ENCODE measurements around the gene SIVA1. TPM values are rescaled to one million over a fixed set of nuclear protein-coding genes. Genes with fewer than 3 reads are reported as not detected.

The SIVA1 gene
- total and polyA plus RNA-seq, 7 donors, result 55.8 to 233 (median 105) TPM

DNA sequence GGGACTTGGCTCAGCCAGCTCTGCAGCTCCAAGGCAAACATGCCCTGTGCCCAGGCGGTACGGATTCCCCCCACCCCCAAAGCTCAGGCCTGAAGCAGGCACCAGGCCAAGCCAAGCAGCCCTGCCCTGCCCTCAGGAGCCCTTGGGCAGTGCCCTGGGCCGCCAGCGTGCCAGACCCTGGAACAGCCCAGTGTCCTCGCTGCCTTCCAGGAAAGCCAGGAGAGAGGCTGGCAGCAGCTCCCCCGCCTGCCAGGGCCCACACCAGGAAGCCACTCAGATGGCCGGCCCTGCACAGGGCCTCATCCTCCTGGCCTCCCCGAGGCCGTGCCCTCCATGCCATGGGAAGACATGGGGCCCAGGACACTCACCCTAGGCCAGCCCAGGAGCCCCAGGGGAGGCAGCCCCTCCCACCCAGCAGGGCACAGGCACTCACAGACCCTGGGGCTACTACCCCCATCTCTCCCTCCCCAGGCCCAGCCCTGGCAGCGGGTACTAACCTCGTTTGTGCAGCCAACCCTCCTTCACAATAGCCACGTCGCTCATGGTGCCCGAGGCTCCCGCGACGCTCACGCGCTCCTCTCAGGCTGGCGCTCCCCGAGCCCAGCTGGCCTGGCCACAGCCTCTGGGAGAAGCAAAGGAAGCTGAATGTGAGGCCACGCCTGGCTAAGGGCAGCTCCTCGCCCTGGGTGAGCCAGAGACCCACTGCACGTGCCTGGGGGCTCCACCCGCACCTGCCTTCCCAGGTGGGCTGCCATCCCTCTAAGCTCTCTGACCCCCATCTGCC lies 39.3 kb downstream of the SIVA1 start:
- peaks cover 32% of the 10 kb centered on the region for H3K4me1 ChIP-seq
- H3K27ac ChIP-seq, result no peak overlapping the region
- no peaks in the 10 kb centered on the region for H3K27me3 ChIP-seq (ENCODE audit: insufficient read depth in 3 of 3, low read length in 2 of 3)
- H3K9me3 ChIP-seq, result no peaks in the 10 kb centered on the region
- TF ChIP-seq, protein P1, sequence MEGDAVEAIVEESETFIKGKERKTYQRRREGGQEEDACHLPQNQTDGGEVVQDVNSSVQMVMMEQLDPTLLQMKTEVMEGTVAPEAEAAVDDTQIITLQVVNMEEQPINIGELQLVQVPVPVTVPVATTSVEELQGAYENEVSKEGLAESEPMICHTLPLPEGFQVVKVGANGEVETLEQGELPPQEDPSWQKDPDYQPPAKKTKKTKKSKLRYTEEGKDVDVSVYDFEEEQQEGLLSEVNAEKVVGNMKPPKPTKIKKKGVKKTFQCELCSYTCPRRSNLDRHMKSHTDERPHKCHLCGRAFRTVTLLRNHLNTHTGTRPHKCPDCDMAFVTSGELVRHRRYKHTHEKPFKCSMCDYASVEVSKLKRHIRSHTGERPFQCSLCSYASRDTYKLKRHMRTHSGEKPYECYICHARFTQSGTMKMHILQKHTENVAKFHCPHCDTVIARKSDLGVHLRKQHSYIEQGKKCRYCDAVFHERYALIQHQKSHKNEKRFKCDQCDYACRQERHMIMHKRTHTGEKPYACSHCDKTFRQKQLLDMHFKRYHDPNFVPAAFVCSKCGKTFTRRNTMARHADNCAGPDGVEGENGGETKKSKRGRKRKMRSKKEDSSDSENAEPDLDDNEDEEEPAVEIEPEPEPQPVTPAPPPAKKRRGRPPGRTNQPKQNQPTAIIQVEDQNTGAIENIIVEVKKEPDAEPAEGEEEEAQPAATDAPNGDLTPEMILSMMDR (IDR thresholded peaks at IDR 0.05), result no peak
- H3K4me3 ChIP-seq, result no peak overlapping the region
- intact Hi-C loops (cut with DNase I), result no loop called here
- ATAC-seq (peak; percentile 31 to 74 (median 58)), DNase-seq (peak; percentile 65 to 78)
- H3K36me3 ChIP-seq (ENCODE audit: insufficient read depth in 1 of 2, low read depth in 1 of 2), result peaks cover 0 to 37% of the 10 kb centered on the region in 2 donors
- WGBS, 3 donors, result 38 to 54% (median 42%) methylated on average over 21 to 25 of the region's 25 CpGs

DNA sequence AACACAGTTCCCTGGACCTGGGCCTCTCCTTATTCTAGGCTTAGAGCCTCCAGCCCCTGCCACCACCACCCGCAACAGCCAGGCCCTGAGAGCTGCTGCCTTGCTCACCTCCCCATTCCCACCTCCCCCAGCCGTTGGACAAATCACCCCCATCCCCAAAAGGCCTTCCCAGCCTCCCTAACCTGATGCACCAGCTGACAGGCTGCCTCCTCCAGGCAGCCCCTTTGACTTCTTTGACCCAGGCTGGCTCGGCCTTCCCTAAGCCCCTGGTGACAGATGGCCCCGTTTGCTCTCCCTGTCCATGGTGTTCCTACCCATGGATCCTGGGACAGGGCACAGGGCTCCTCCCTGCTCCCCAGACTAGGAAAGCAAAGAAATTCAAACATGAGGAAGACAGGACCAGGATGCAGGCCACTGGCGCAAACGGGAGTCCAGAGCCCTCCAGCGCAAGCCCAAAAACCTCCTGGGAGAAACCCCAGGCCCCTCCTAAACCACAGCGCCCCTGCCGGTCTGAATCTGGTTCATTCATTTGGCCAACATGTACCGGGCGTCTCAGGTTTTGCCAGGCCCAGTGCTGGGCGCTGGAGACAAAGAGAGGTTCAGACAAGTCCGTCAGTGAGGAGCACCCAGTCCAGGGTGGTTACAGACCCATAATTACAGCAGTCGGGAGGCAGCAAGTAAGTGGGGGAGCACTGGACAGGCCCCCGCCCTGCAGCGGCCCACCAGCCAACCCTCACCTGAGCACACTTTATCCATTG lies 40.2 kb downstream of the SIVA1 start:
- intact Hi-C loops (cut with DNase I), result no loop called here
- ATAC-seq, result no peak
- Histone ChIP-seq H3K27ac (no peak overlapping the region), H3K36me3 (ENCODE audit: insufficient read depth in 1 of 2, low read depth in 1 of 2) (peaks cover 0 to 35% of the 10 kb centered on the region in 2 donors), H3K4me1 (peaks cover 30% of the 10 kb centered on the region), H3K27me3 (ENCODE audit: insufficient read depth in 3 of 3, low read length in 2 of 3) (no peaks in the 10 kb centered on the region), H3K9me3 (no peaks in the 10 kb centered on the region), H3K4me3 (peak overlapping the region; percentile 70)
- DNase-seq, result no peak
- WGBS, 3 donors, result 72 to 73% (median 72%) methylated on average over 16 of the region's 16 CpGs
- TF ChIP-seq, protein P1 (IDR thresholded peaks at IDR 0.05), result no peak

DNA sequence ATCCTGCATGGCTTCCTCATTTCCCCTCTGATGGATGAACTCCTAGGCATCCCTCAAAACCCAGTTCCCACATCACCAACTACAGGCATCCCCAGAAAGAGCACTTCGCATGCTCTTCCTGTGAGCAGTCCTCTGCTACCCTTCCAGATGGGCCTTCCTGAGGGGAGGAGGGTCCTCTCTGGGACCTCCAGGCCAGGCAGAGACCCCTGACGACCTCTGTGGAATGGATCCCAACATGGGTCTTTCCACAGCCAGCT lies 40.7 kb downstream of the SIVA1 start:
- Histone ChIP-seq H3K4me3 (peak overlapping the region; percentile 70), H3K27ac (peak overlapping the region; percentile 65), H3K27me3 (ENCODE audit: insufficient read depth in 3 of 3, low read length in 2 of 3) (no peaks in the 10 kb centered on the region), H3K4me1 (peaks cover 30% of the 10 kb centered on the region), H3K36me3 (ENCODE audit: insufficient read depth in 1 of 2, low read depth in 1 of 2) (peaks cover 0 to 30% of the 10 kb centered on the region in 2 donors), H3K9me3 (no peaks in the 10 kb centered on the region)
- TF ChIP-seq, protein P1 (IDR thresholded peaks at IDR 0.05), result no peak
- no peak for DNase-seq
- WGBS, 3 donors, result 78 to 85% (median 85%) methylated on average over 2 of the region's 2 CpGs
- ATAC-seq, result no peak
- intact Hi-C loops (cut with DNase I), result no loop called here

DNA sequence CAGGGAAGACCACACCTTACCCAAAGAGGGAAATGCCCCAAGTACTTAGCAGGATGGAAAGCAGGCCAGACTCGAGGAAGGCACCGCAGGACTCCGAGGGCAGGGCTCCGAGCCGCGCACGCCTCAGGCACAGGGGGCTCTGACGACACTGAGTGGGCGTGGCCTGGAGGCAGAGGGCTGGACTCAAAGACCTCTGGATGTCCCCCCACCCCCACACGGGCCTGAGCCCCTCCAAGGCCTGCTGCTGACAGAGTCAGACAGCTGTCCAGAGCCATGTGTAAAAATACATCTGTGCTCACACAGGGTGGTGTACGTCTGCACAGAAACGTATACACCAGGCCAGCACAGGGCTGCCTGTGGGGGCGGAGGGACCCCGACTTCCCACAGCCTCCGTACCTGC lies 41.2 kb downstream of the SIVA1 start:
- 20 to 27% (median 26%) methylated on average over 15 of the region's 15 CpGs for WGBS, 3 donors
- H3K27ac ChIP-seq, result peak overlapping the region; percentile 65
- no peaks in the 10 kb centered on the region for H3K27me3 ChIP-seq (ENCODE audit: insufficient read depth in 3 of 3, low read length in 2 of 3)
- ATAC-seq (peak in 3 of 4 donors; percentile 5 to 48 (median 25)), DNase-seq (peak in 1 of 2 donors; percentile 59)
- peak overlapping the region; percentile 70 for H3K4me3 ChIP-seq
- no peaks in the 10 kb centered on the region for H3K9me3 ChIP-seq
- intact Hi-C loops (cut with DNase I), result no loop called here
- H3K36me3 ChIP-seq (ENCODE audit: insufficient read depth in 1 of 2, low read depth in 1 of 2), result peaks cover 0 to 28% of the 10 kb centered on the region in 2 donors
- TF ChIP-seq, protein P1 (IDR thresholded peaks at IDR 0.05), result no peak
- peaks cover 30% of the 10 kb centered on the region for H3K4me1 ChIP-seq
